CD4-positive, alpha-beta T cell treated with Interleukin-15 for 1 hour (primary cell): Measurements from ENCODE around the gene WBP1L.

Source experiments
- DNase-seq: peaks from one replicate; pipeline ENCODE4 v3.0.0-alpha.2; 2020

WBP1L gene

DNA sequence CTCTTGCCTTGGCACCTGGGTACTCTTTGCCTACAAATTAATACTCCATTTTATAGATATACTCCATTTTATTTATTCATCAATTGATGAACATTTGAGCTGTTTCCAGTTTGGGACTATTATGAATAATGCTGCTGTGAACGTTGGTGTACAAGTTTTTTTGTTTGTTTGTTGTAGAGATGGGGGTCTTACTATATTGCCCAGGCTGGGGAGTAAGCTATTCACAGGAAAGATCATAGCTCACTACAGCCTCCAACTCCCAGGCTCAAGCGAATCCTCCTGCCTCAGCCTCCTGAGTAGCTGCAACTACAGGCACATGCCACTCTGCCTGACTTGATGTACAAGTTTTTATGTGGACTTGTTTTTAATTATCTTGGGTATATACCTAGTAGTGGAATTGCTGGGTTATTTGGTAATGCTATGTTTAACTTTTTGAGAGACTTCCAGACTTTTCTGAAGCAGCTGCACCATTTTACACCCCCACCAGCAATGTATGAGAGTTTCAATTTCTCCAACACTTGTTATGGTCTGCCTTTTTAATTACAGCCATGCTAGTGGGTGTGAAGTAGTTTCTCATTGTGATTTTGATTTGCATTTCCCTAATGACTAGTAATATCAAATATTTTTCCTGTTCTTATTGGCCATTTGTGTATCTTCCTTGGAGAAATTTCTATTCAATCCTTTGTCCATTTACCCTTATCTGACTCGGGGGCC is 15.9 kb downstream of the WBP1L start:
- DNase-seq = no peak

GRCh38 chr10:102761981-102762380 is 18.2 kb downstream of the WBP1L start:
- DNase-seq = no peak

- DNase-seq = no peak
These were observed 18.8 kb downstream of the WBP1L start for GRCh38 chr10:102762401-102763015.

DNA sequence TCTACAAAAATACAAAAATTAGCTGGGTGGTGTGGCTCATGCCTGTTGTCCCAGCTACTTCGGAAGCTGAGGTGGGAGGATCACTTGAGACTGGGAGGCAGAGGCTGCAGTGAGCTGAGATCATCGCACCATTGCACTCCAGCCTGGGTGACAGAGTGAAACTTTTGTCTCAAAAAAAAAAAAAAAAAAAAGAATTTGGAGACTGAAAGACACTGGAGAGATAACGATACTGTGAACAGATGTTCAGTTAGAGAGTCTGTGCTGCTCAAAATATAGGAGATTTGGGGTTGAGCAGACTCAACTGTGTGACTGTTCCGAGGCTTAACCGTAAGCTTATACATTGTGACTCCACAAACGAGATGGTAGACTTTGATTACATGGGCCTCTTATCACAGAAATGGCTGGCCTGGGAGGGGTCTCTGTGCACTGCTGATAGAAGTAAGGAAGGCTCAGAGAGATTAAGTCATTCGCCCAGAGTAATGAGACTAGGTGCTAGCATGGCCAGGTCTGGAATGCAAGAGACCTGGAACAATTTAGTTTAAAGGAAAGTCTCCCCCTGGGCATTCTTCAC is 19.4 kb downstream of the WBP1L start:
- DNase-seq = no peak

- no peak for DNase-seq
These were observed 20.9 kb downstream of the WBP1L start for GRCh38 chr10:102764470-102765161.

DNA sequence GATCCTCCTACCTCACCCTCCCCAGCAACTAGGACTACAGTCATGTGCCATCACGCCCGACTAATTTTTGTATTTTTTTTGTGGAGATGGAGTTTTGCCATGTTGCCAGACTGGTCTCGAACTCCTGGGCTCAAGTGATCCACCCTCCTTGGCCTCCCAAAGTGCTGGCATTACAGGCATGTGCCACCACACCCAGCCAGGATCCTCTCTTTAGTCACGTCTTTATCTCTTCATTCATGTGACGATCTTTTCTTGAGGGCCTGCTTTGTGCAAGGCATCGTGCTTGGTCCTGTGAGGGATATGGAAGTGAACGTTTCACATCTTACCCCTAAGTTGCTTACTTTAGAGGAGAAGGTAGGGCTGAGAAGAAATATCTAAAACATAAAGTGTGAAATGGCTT is 21.6 kb downstream of the WBP1L start:
- DNase-seq = no peak

- DNase-seq = no peak
These were observed 23.8 kb downstream of the WBP1L start for GRCh38 chr10:102767428-102768160.

DNA sequence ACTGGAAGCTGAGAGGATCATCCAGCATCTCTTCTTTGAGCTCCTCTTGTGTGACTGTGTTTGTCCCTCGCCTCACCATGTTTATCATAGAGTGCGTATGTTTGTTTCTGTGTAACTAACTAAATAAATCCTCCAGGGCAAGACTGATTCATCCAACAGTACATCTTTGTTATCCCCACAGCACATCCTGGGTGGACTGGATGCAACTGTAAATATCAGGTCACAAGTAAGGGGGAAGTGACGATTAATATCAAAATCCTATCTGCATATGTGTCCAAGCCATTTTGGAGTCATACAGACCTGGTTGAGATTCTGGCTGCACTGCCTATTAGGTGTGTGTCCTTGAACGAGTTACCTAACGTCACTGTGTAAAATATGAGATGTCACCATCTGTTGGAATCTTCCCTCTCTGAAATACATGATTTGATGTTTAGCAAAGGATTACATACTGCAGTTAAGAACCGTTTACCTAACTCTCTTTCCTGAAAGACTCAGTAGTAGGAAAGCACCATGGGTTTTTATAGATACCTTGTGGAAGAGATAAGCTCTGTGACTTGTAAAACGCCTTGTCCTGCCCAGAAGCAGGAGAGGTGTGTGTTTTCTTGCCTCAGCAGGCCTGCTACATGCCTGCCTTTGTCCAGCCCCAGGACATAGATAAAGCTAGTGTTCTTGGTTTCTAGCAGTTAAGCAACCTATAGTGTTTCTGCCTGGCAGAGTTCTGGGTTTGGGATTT is 25.8 kb downstream of the WBP1L start:
- no peak for DNase-seq

GRCh38 chr10:102770108-102770482 is 26.3 kb downstream of the WBP1L start:
- DNase-seq = no peak

GRCh38 chr10:102770792-102771191 is 27.0 kb downstream of the WBP1L start:
- DNase-seq = no peak

- DNase-seq = no peak
These were observed 29.6 kb downstream of the WBP1L start for GRCh38 chr10:102773320-102773719.

GRCh38 chr10:102773986-102774385 is 30.2 kb downstream of the WBP1L start:
- peak; percentile 63 for DNase-seq

- DNase-seq = no peak
These were observed 31.6 kb downstream of the WBP1L start for GRCh38 chr10:102775201-102775934.

- peak; percentile 63 for DNase-seq
These were observed 32.4 kb downstream of the WBP1L start for GRCh38 chr10:102775935-102776669.

DNA sequence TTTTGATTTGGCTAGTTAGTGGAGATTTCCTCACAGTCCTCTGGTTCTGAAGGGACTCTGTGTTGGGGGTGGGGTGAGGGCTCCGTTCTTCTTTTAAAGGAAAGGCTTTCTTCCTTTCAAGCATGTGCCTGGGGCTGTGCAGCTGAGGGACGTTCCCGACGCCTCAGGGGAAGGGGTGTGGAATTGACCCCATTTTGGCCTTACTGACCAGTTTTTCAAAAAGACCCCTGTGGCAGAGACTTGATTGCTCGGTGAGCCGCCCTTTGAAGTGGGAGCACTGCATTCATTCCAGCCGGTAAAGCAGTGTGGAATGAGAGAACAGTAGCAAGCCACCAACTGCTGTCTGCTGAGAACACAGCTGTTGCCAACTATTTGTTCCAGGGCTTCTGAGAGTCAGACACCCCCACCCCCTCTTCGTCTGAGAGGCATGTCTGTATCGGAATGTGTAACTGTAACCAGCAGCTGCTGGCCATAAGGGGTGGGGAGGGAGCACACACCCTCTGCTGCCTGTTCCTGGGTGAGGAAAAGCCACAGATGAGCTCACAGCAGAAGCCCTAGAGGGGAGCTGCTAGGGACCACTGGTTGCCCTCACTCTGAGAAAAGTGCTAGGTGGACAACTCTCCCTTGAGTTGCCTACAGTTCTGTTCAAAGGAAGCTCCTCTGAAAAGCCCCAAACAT is 33.2 kb downstream of the WBP1L start:
- peak; percentile 19 for DNase-seq

- no peak for DNase-seq
These were observed 34.1 kb downstream of the WBP1L start for GRCh38 chr10:102777711-102778453.

- no peak for DNase-seq
These were observed 35.0 kb downstream of the WBP1L start for GRCh38 chr10:102778781-102779180.

- DNase-seq = no peak
These were observed 36.2 kb downstream of the WBP1L start for GRCh38 chr10:102779680-102780526.

DNA sequence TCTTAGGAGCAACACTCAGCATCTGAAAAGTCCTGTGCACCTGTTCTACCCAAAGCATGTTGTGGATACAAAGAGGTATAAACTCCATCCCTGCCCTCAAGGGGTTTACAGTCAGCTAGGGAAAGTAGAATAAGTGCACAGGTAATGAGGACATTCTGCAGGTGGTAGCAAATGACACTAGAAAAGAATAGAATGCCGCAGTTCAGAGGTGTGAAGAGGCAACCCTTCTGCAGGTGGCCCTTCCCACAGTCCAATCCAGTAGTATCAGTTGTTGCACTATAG is 36.7 kb downstream of the WBP1L start:
- DNase-seq = no peak
